Astrocyte (in vitro differentiated cells and primary cell): ENCODE measurements around the gene POLR2L. TPM values are rescaled to one million over a fixed set of nuclear protein-coding genes. Genes with fewer than 3 reads are reported as not detected.

Experiments used
- DNase-seq: peaks from one replicate; pipeline ENCODE4 v3.0.0-alpha.2; 2010; ENCODE audit warnings: low read depth
- FAIRE-seq: peaks from 2 replicates; lab custom pipeline; 2011; peaks lifted over from hg19 to GRCh38; lab: Jason Lieb, UNC
- H2AFZ ChIP-seq: 2 replicates; pipeline ENCODE4 v1.6.0; 2012; ENCODE audit warnings: low read depth, low read length, inconsistent platforms
- H3K27ac ChIP-seq: 2 replicates; pipeline ENCODE4 v1.5.1; 2011; ENCODE audit warnings: low read depth, low read length, inconsistent platforms
- H3K27me3 ChIP-seq: 2 replicates; pipeline ENCODE4 v1.6.0; 2011; ENCODE audit warnings: low read length, inconsistent platforms; ENCODE audit not compliant: insufficient read depth
- H3K36me3 ChIP-seq: 2 replicates; pipeline ENCODE4 v1.5.1; 2011; ENCODE audit warnings: low read length, inconsistent platforms; ENCODE audit not compliant: insufficient read depth
- H3K4me1 ChIP-seq: 2 replicates; pipeline ENCODE4 v1.5.1; 2011; ENCODE audit warnings: low read length, inconsistent platforms; ENCODE audit not compliant: insufficient read depth
- H3K4me2 ChIP-seq: 2 replicates; pipeline ENCODE4 v1.6.0; 2012; ENCODE audit warnings: low read length, inconsistent platforms
- H3K4me3 ChIP-seq: 2 replicates; pipeline ENCODE4 v1.5.1; 2011; ENCODE audit warnings: low read depth, mild to moderate bottlenecking, low read length, inconsistent platforms; ENCODE audit not compliant: insufficient read depth
- H3K79me2 ChIP-seq: 2 replicates; pipeline ENCODE4 v1.6.0; 2012; ENCODE audit warnings: mild to moderate bottlenecking, low read length, inconsistent platforms; ENCODE audit not compliant: insufficient read depth
- H3K9ac ChIP-seq: 2 replicates; pipeline ENCODE4 v1.6.0; 2012; ENCODE audit warnings: mild to moderate bottlenecking, low read length, inconsistent platforms
- H3K9me3 ChIP-seq: 2 replicates; pipeline ENCODE4 v1.5.1; 2012; ENCODE audit warnings: low read depth, mild to moderate bottlenecking, low read length, inconsistent platforms; ENCODE audit not compliant: insufficient read depth
- H4K20me1 ChIP-seq: 2 replicates; pipeline ENCODE4 v1.6.0; 2012; ENCODE audit warnings: low read length, inconsistent platforms; ENCODE audit not compliant: insufficient read depth
- H3K27ac Mint-ChIP-seq: one replicate; pipeline ENCODE4 v1.8.0; 2021; ENCODE audit warnings: mild to moderate bottlenecking, mixed read lengths; ENCODE audit not compliant: unreplicated experiment
- H3K27me3 Mint-ChIP-seq: one replicate; pipeline ENCODE4 v1.8.0; 2021; ENCODE audit warnings: low read depth, mixed read lengths; ENCODE audit not compliant: unreplicated experiment
- H3K36me3 Mint-ChIP-seq: one replicate; pipeline ENCODE4 v1.8.0; 2021; ENCODE audit warnings: low read depth, mixed read lengths; ENCODE audit not compliant: unreplicated experiment
- H3K4me1 Mint-ChIP-seq: one replicate; pipeline ENCODE4 v1.8.0; 2021; ENCODE audit warnings: low read depth, mixed read lengths; ENCODE audit not compliant: unreplicated experiment
- H3K4me3 Mint-ChIP-seq: one replicate; pipeline ENCODE4 v1.8.0; 2021; ENCODE audit warnings: mild to moderate bottlenecking, moderate library complexity, mixed read lengths; ENCODE audit not compliant: unreplicated experiment
- H3K9me3 Mint-ChIP-seq: one replicate; pipeline ENCODE4 v1.8.0; 2021; ENCODE audit warnings: mild to moderate bottlenecking, mixed read lengths; ENCODE audit not compliant: unreplicated experiment
- EZH2 ChIP-seq: IDR thresholded peaks from 2 replicates; pipeline ENCODE4 v1.6.1; 2012; ENCODE audit warnings: mild to moderate bottlenecking, low read length, inconsistent platforms; ENCODE audit not compliant: insufficient read depth
- total RNA-seq: library from RNA; stranded (reverse); gene quantifications from 2 replicates; pipeline ENCODE4 v1.2.1, GENCODE V29; 2021
- TF ChIP-seq, protein P1 (sequence below): IDR thresholded peaks from 2 replicates; pipeline ENCODE4 v1.5.1; 2011; ENCODE audit warnings: low read depth, mild to moderate bottlenecking, inconsistent platforms, low read length, moderate library complexity; ENCODE audit not compliant: insufficient read depth

Gene POLR2L
- total RNA-seq, 1 donor from 2014 or later, result 212 TPM

DNA sequence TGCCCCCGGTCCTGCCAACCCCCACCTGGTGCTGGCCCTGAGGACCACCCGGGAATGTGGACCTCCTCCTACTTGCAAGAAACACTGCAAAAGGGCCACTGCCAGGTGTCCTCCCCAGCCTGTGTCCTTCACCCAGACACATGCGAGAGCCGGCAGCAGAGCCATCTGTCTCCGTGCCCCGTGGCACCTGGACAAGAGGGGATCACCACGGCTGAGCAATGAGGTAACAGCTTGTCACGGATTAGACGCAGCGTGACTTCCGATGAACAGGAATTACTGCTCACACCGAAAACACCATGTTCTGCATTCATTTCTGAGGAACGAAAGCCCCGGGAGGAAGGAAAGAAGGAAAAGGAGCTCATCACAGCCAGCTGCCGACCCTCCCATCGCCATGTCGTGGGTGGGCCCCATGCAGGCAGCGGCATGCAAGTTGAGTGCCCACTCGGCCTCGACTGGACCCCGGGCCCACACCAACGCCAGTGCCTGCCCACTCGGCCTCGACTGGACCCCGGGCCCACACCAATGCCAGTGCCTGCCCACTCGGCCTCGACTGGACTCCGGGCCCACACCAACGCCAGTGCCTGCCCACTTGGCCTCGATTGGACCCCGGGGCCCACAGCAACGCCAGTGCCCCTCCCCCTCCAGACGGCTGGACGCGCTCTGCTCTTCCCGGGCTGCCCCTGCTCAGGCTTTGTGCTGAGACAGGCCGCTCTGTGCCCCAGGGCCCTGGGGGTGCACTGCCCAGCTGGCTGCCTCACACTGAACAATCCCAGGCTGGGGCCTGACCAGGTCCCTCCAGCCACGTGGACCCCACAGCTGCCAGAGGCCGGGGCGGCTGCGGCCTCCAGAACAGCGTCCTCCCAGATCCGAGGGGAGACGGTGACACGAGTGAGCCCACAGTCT lies 46.2 kb upstream of the POLR2L start:
- Mint-ChIP-seq H3K27ac (no peak overlapping the region), H3K36me3 (peaks cover 9% of the 10 kb centered on the region), H3K4me1 (no peaks in the 10 kb centered on the region), H3K9me3 (no peaks in the 10 kb centered on the region), H3K27me3 (no peaks in the 10 kb centered on the region), H3K4me3 (no peak overlapping the region)
- TF ChIP-seq, protein P1, sequence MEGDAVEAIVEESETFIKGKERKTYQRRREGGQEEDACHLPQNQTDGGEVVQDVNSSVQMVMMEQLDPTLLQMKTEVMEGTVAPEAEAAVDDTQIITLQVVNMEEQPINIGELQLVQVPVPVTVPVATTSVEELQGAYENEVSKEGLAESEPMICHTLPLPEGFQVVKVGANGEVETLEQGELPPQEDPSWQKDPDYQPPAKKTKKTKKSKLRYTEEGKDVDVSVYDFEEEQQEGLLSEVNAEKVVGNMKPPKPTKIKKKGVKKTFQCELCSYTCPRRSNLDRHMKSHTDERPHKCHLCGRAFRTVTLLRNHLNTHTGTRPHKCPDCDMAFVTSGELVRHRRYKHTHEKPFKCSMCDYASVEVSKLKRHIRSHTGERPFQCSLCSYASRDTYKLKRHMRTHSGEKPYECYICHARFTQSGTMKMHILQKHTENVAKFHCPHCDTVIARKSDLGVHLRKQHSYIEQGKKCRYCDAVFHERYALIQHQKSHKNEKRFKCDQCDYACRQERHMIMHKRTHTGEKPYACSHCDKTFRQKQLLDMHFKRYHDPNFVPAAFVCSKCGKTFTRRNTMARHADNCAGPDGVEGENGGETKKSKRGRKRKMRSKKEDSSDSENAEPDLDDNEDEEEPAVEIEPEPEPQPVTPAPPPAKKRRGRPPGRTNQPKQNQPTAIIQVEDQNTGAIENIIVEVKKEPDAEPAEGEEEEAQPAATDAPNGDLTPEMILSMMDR, result no peak
- no peak overlapping the region for H3K4me3 ChIP-seq
- no peaks in the 10 kb centered on the region for H3K79me2 ChIP-seq
- H3K4me1 ChIP-seq, result no peaks in the 10 kb centered on the region
- DNase-seq (no peak), FAIRE-seq (no peak)
- H2AFZ ChIP-seq, result no peak overlapping the region
- H3K4me2 ChIP-seq, result no peak overlapping the region
- H4K20me1 ChIP-seq, result peaks cover 20% of the 10 kb centered on the region
- H3K9me3 ChIP-seq, result no peaks in the 10 kb centered on the region
- no peak overlapping the region for H3K27ac ChIP-seq
- no peaks in the 10 kb centered on the region for H3K36me3 ChIP-seq
- H3K9ac ChIP-seq, result no peak overlapping the region
- no peaks in the 10 kb centered on the region for H3K27me3 ChIP-seq

DNA sequence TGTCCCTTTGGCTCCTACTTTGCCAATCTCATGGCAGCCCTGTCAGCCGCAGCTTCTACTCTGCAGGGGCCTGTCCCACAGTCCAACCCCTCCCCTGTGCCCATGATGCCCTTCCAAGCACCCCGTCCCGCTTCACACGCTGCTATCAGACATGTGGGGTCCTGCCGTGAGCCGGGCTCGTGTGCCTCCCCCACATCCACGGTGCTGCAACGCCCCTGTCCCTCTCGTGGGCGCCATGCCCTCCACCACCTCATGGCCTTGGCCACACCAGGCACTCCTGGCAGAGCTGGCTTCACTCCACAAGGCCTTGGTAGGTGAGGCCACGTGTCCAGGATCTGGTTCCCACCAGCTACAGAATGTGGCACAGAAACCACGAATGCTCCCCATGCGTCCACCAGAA lies 45.3 kb upstream of the POLR2L start:
- no peaks in the 10 kb centered on the region for H3K9me3 ChIP-seq
- H3K79me2 ChIP-seq, result no peaks in the 10 kb centered on the region
- FAIRE-seq (no peak), DNase-seq (no peak)
- H3K4me3 ChIP-seq, result no peak overlapping the region
- TF ChIP-seq EZH2, result no peak
- TF ChIP-seq, protein P1, result no peak
- H3K36me3 ChIP-seq, result no peaks in the 10 kb centered on the region
- H4K20me1 ChIP-seq, result peaks cover 18% of the 10 kb centered on the region
- H3K9me3 Mint-ChIP-seq, result no peaks in the 10 kb centered on the region
- H3K4me1 ChIP-seq, result no peaks in the 10 kb centered on the region
- H3K27ac Mint-ChIP-seq, result no peak overlapping the region
- H3K4me2 ChIP-seq, result no peak overlapping the region
- H3K9ac ChIP-seq, result no peak overlapping the region
- peaks cover 10% of the 10 kb centered on the region for H3K36me3 Mint-ChIP-seq
- no peaks in the 10 kb centered on the region for H3K27me3 Mint-ChIP-seq
- no peaks in the 10 kb centered on the region for H3K27me3 ChIP-seq
- H3K4me3 Mint-ChIP-seq, result no peak overlapping the region
- peaks cover under 1% of the 10 kb centered on the region for H3K4me1 Mint-ChIP-seq
- no peak overlapping the region for H3K27ac ChIP-seq
- no peak overlapping the region for H2AFZ ChIP-seq

DNA sequence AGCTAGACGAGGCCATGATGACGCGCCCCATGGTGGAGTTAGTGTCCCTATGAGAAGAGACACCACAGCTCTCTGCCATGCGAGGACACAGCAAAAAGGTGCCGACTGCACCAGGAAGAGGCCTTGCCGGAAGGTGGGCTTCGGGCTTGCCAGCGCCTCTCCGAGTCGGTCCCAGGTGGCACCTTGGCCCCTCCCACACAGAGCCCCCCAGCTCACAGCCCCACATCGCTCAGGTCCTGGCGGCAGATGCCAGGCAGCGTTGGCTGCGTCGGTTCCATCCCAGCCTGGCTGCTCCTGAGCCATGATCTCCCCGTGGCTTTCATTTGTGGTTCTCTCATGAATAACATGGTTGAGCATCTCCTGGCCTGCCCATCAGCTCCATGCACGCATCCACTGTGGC lies 44.2 kb upstream of the POLR2L start:
- no peak for DNase-seq
- Histone ChIP-seq H4K20me1 (peaks cover 12% of the 10 kb centered on the region), H3K4me3 (no peak overlapping the region), H2AFZ (no peak overlapping the region), H3K79me2 (no peaks in the 10 kb centered on the region), H3K9ac (no peak overlapping the region), H3K27ac (no peak overlapping the region), H3K4me1 (no peaks in the 10 kb centered on the region), H3K36me3 (no peaks in the 10 kb centered on the region), H3K27me3 (no peaks in the 10 kb centered on the region), H3K9me3 (no peaks in the 10 kb centered on the region), H3K4me2 (no peak overlapping the region)
- no peak overlapping the region for H3K4me3 Mint-ChIP-seq
- H3K36me3 Mint-ChIP-seq, result peaks cover 15% of the 10 kb centered on the region
- TF ChIP-seq, protein P1, result no peak
- TF ChIP-seq EZH2, result no peak
- H3K9me3 Mint-ChIP-seq, result no peaks in the 10 kb centered on the region
- FAIRE-seq, result no peak
- no peak overlapping the region for H3K27ac Mint-ChIP-seq
- H3K4me1 Mint-ChIP-seq, result peaks cover 4% of the 10 kb centered on the region
- H3K27me3 Mint-ChIP-seq, result no peaks in the 10 kb centered on the region
